IMR-90 (cell line): ENCODE data around the gene IGF2. TPM values are rescaled to one million over a fixed set of nuclear protein-coding genes. Genes with fewer than 3 reads are reported as not detected.

Experiments
- ATAC-seq: fragments of 200-7000 bp; cut with Tn5 transposase; 2 replicates; pipeline ENCODE4 v1.9.1; 2020; ENCODE audit warnings: low read depth, mild to moderate bottlenecking, moderate library complexity
- BruUV-seq: library from RNA; stranded (reverse); fragments of 400-500 nt; replicated peaks from 2 replicates; lab custom pipeline; 2021; lab: Mats Ljungman, UMichigan
- CTCF ChIA-PET: fragments of 300-600 bp; formaldehyde crosslinking; extraction: SDS; loops from one replicate; lab custom pipeline; 2021; ENCODE audit warnings: antibody characterized with exemption; lab: Yijun Ruan, JAX
- POLR2A ChIA-PET: fragments of 300-600 bp; sonication (Branson Sonifier 250); formaldehyde crosslinking; loops from one replicate; lab custom pipeline; 2022; ENCODE audit warnings: antibody characterized with exemption; ENCODE audit not compliant: unreplicated experiment; lab: Charles Lee
- DNase-seq: peaks from one replicate; pipeline ENCODE4 v3.0.0; 2013
- H2AFZ ChIP-seq: replicated peaks from 2 replicates; pipeline ENCODE3; 2013; ENCODE audit warnings: low read length, mild to moderate bottlenecking; ENCODE audit not compliant: poor library complexity
- H2AK5ac ChIP-seq: 2 replicates; pipeline ENCODE4 v1.6.1; 2013; ENCODE audit warnings: low read depth, low read length, inconsistent platforms
- H2AK9ac ChIP-seq: replicated peaks from 2 replicates; pipeline ENCODE3; 2013; ENCODE audit warnings: mild to moderate bottlenecking, low read depth, low read length, moderate library complexity; ENCODE audit not compliant: poor library complexity
- H2BK120ac ChIP-seq: 2 replicates; pipeline ENCODE4 v1.6.1; 2013; ENCODE audit warnings: low read depth, low read length, inconsistent platforms
- H2BK15ac ChIP-seq: 3 replicates; pipeline ENCODE4 v1.6.1; 2013; ENCODE audit warnings: low read depth, low read length, inconsistent platforms
- H2BK20ac ChIP-seq: 2 replicates; pipeline ENCODE4 v1.6.1; 2013; ENCODE audit warnings: low read depth, mild to moderate bottlenecking, inconsistent platforms, low read length, moderate library complexity
- H2BK5ac ChIP-seq: 2 replicates; pipeline ENCODE4 v1.6.1; 2013; ENCODE audit warnings: mild to moderate bottlenecking, low read depth, low read length, inconsistent platforms; ENCODE audit not compliant: poor library complexity, severe bottlenecking
- H3K14ac ChIP-seq: replicated peaks from 2 replicates; pipeline ENCODE4 v1.6.1; 2013; ENCODE audit warnings: low read depth, low read length, inconsistent platforms
- H3K18ac ChIP-seq: 2 replicates; pipeline ENCODE4 v1.6.1; 2013; ENCODE audit warnings: low read depth, low read length, control low read depth
- H3K23ac ChIP-seq: 2 replicates; pipeline ENCODE4 v1.6.1; 2013; ENCODE audit warnings: low read depth, low read length, inconsistent platforms
- H3K27ac ChIP-seq: 2 replicates; pipeline ENCODE4 v1.5.1; 2013; ENCODE audit warnings: mild to moderate bottlenecking, control low read depth, low read length; ENCODE audit not compliant: insufficient read depth
- H3K27me3 ChIP-seq: 2 replicates; pipeline ENCODE4 v1.6.1; 2013; ENCODE audit warnings: low read length; ENCODE audit not compliant: control insufficient read depth, insufficient read depth
- H3K36me3 ChIP-seq: 2 replicates; pipeline ENCODE4 v1.6.1; 2013; ENCODE audit warnings: low read length, mixed read lengths; ENCODE audit not compliant: control insufficient read depth, insufficient read depth
- H3K4ac ChIP-seq: 2 replicates; pipeline ENCODE4 v1.6.1; 2013; ENCODE audit warnings: low read depth, low read length, inconsistent platforms
- H3K4me1 ChIP-seq: 2 replicates; pipeline ENCODE4 v1.6.1; 2013; ENCODE audit warnings: low read length, mixed read lengths; ENCODE audit not compliant: control insufficient read depth, insufficient read depth
- H3K4me2 ChIP-seq: 2 replicates; pipeline ENCODE4 v1.6.1; 2013; ENCODE audit warnings: low read depth, mild to moderate bottlenecking, control low read depth, low read length, moderate library complexity
- H3K4me3 ChIP-seq: 2 replicates; pipeline ENCODE4 v1.5.1; 2013; ENCODE audit warnings: low read depth, mild to moderate bottlenecking, control low read depth, low read length, moderate library complexity; ENCODE audit not compliant: insufficient read depth
- H3K56ac ChIP-seq: 2 replicates; pipeline ENCODE4 v1.6.1; 2013; ENCODE audit warnings: low read length, inconsistent platforms; ENCODE audit not compliant: insufficient read depth; ENCODE audit errors: extremely low read depth
- H3K79me1 ChIP-seq, 2 experiments: 2 replicates each; pipeline ENCODE4 v1.6.1; 2013; ENCODE audit warnings: low read length in 2 of 2, inconsistent platforms in 1 of 2, low read depth in 1 of 2
- H3K9ac ChIP-seq: 2 replicates; pipeline ENCODE4 v1.6.1; 2013; ENCODE audit warnings: low read depth, low read length, control low read depth
- H3K9me1 ChIP-seq: 2 replicates; pipeline ENCODE4 v1.6.1; 2013; ENCODE audit warnings: low read length, inconsistent platforms; ENCODE audit not compliant: insufficient read depth
- H3K9me3 ChIP-seq: 2 replicates; pipeline ENCODE4 v1.6.1; 2013; ENCODE audit warnings: low read length; ENCODE audit not compliant: control insufficient read depth, insufficient read depth
- H4K20me1 ChIP-seq: 2 replicates; pipeline ENCODE4 v1.6.1; 2013; ENCODE audit warnings: low read length, inconsistent platforms; ENCODE audit not compliant: insufficient read depth
- H4K5ac ChIP-seq: 2 replicates; pipeline ENCODE4 v1.6.1; 2013; ENCODE audit warnings: mild to moderate bottlenecking, low read depth, low read length, control low read depth
- H4K8ac ChIP-seq, 2 experiments: 2 replicates each; pipeline ENCODE4 v1.6.1; 2013; ENCODE audit warnings: low read depth in 2 of 2, low read length in 2 of 2, control low read depth in 1 of 2, inconsistent platforms in 1 of 2
- H4K91ac ChIP-seq: 2 replicates; pipeline ENCODE4 v1.6.1; 2013; ENCODE audit warnings: low read depth, low read length, inconsistent platforms; ENCODE audit not compliant: insufficient read depth
- BHLHE40 ChIP-seq: fragments of 150-350 bp; IDR thresholded peaks from 2 replicates; pipeline ENCODE4 v1.6.1; 2016; ENCODE audit warnings: mild to moderate bottlenecking, low read depth, low read length
- WGBS, 2 experiments: methylation state at CpG; one replicate each; pipeline versions ENCODE4 v1.1.5 to v1.1.7; 2013; ENCODE audit warnings: missing lambda C conversion rate in 2 of 2; ENCODE audit not compliant: insufficient read length in 1 of 2; ENCODE audit errors: extremely low coverage in 2 of 2; 5-methylcytosine and 5-hydroxymethylcytosine counted together
- dilution Hi-C: fragments of 300-500 bp; cut with HindIII; formaldehyde crosslinking; loops from one replicate; pipeline ENCODE4 v1.14.3; 2018; ENCODE audit warnings: low sequenced_read_pairs; ENCODE audit not compliant: unreplicated experiment
- in situ Hi-C: fragments of 300-500 bp; cut with MboI; formaldehyde crosslinking; loops from 3 replicates; pipeline ENCODE4 v1.14.3; 2019; ENCODE audit warnings: low sequenced_read_pairs, inconsistent platforms, mixed read lengths
- intact Hi-C: fragments of 100-400 bp; cut with micrococcal nuclease; formaldehyde crosslinking; loops from 2 replicates; pipeline ENCODE4 v1.10.0; 2022
- polyA plus RNA-seq, 3 experiments: library from polyadenylated mRNA; depleted of rRNA; stranded (reverse); fragments of >200 nt; gene quantifications; 2 replicates each; pipeline ENCODE4 v1.2.3, GENCODE V29; 2012; ENCODE audit warnings: low replicate concordance in 1 of 3
- total RNA-seq: library from RNA; depleted of rRNA; stranded (reverse); fragments of >200 nt; gene quantifications from 2 replicates; pipeline ENCODE4 v1.2.3, GENCODE V29; 2012

Gene IGF2
- total and polyA plus RNA-seq, 2 of the 4 experiments (the other 2 are of a cell fraction), result 2.3 to 21.8 TPM

DNA sequence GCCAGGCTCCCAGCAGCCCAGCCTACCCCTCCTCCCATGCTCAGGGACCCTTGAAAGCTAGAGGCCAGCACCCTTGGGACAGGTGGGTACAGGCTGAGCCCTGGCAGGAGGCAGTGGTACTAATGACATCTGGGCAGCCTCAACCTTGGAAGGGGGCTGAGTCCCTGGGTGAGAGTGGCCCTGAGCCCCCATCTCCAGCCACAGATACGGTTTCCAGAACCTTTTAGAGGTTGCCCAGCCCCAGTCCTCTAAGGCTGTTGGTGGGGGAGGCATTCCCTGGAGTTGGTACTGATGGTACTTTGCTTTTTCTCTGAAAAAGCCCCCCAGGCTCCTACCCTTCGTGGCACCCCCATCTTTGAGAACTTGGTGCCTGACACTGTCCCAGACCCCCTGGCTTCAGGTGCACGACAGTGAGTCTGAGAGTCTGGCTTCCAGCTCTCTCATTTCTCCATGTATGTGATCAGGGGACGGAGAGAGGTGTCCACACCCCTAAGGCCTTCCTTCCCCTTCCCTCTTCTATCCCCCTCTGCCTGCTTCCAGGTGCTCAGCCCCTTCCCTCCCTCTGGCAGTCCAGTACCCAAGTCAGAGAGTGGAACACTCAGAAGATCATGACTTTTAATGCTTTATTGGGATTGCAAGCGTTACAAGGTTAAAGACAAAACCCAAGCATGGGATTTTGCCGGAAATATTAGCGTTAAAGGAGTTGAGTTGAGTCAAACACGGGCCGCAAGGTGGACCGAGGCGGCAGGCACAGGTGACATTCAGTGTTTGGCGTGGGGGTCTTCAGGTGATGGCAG, 10.5 kb downstream of the IGF2 start:
- no peak overlapping the region for H3K18ac ChIP-seq
- H3K56ac ChIP-seq, result no peak overlapping the region
- peaks cover 2% of the 10 kb centered on the region; the same call in 1 of the 2 replicates for H3K36me3 ChIP-seq
- CTCF ChIA-PET, result no interaction called here
- H3K9ac ChIP-seq, result no peak overlapping the region
- intact Hi-C loops (no loop called here), dilution Hi-C loops (no loop called here), in situ Hi-C loops (no loop called here)
- 76% methylated on average over 8 of the region's 12 CpGs; no CpG with 5 or more reads in 1 of the 2 experiments for WGBS, 2 experiments
- no peak overlapping the region for H3K23ac ChIP-seq
- no peak overlapping the region for H4K8ac ChIP-seq
- H4K91ac ChIP-seq, result no peak overlapping the region
- peaks cover 0 to 6% of the 10 kb centered on the region in 2 experiments; a peak in 2 of 4 replicates for H3K79me1 ChIP-seq
- H3K9me1 ChIP-seq, result peaks cover 7% of the 10 kb centered on the region
- no peak for TF ChIP-seq BHLHE40
- H2AK9ac ChIP-seq, result no peak overlapping the region
- H2AFZ ChIP-seq, result no peak overlapping the region
- no peak overlapping the region for H3K4me2 ChIP-seq
- no peak overlapping the region for H3K27ac ChIP-seq
- H2AK5ac ChIP-seq, result no peak overlapping the region
- H4K20me1 ChIP-seq, result peaks cover 13% of the 10 kb centered on the region; the same call in 1 of the 2 replicates
- BruUV-seq, result no TSS peak
- POLR2A ChIA-PET, result no interaction called here
- no peak overlapping the region for H4K5ac ChIP-seq
- H2BK120ac ChIP-seq, result no peak overlapping the region
- H2BK5ac ChIP-seq, result no peak overlapping the region
- no peak overlapping the region for H2BK20ac ChIP-seq
- no peaks in the 10 kb centered on the region for H3K9me3 ChIP-seq
- H3K4me1 ChIP-seq, result no peaks in the 10 kb centered on the region
- DNase-seq (no peak), ATAC-seq (no peak)
- no peak overlapping the region for H3K4me3 ChIP-seq
- no peak overlapping the region for H3K14ac ChIP-seq
- peaks cover 4% of the 10 kb centered on the region; the same call in 1 of the 2 replicates for H3K27me3 ChIP-seq
- H3K4ac ChIP-seq, result no peak overlapping the region
- no peak overlapping the region for H2BK15ac ChIP-seq
